Fibroblast of skin of back (primary cell): Measurements from ENCODE around the gene GREB1.

ENCODE experiments used
- DNase-seq: peaks from one replicate; pipeline ENCODE4 v3.0.0-alpha.2; 2013

Gene GREB1

GRCh38 chr2:11539317-11540147, 5.7 kb downstream of the GREB1 start:
- DNase-seq: no peak

GRCh38 chr2:11540148-11540995, 6.5 kb downstream of the GREB1 start:
- no peak for DNase-seq

- DNase-seq: no peak
Observed at GRCh38 chr2:11540996-11541692, 7.3 kb downstream of the GREB1 start.

- no peak for DNase-seq
Observed at GRCh38 chr2:11541693-11542274, 7.9 kb downstream of the GREB1 start.

- DNase-seq: no peak
Observed at GRCh38 chr2:11542275-11542819, 8.5 kb downstream of the GREB1 start.

GRCh38 chr2:11543337-11544216, 9.7 kb downstream of the GREB1 start:
- no peak for DNase-seq

- no peak for DNase-seq
Observed at GRCh38 chr2:11546072-11546471, 12.2 kb downstream of the GREB1 start.

- no peak for DNase-seq
Observed at GRCh38 chr2:11547912-11548497, 14.2 kb downstream of the GREB1 start.

GRCh38 chr2:11550302-11550701, 16.5 kb downstream of the GREB1 start:
- no peak for DNase-seq

GRCh38 chr2:11550901-11551568, 17.2 kb downstream of the GREB1 start:
- DNase-seq: no peak

GRCh38 chr2:11551569-11552259, 17.9 kb downstream of the GREB1 start:
- no peak for DNase-seq

- DNase-seq: no peak
Observed at GRCh38 chr2:11552260-11552638, 18.4 kb downstream of the GREB1 start.

- DNase-seq: peak; percentile 51
Observed at GRCh38 chr2:11553661-11554398, 20.0 kb downstream of the GREB1 start.

GRCh38 chr2:11554399-11554716, 20.5 kb downstream of the GREB1 start:
- DNase-seq: no peak

GRCh38 chr2:11556101-11556806, 22.4 kb downstream of the GREB1 start:
- DNase-seq: no peak

- DNase-seq: no peak
Observed at GRCh38 chr2:11558214-11558886, 24.5 kb downstream of the GREB1 start.

GRCh38 chr2:11559066-11559785, 25.4 kb downstream of the GREB1 start:
- DNase-seq: no peak
